Neural crest cell (in vitro differentiated cells): ENCODE results near the gene SMG7. TPM values are rescaled to one million over a fixed set of nuclear protein-coding genes. Genes with fewer than 3 reads are reported as not detected.

ENCODE experiments used
- DNase-seq: peaks from one replicate; pipeline ENCODE4 v3.0.0; 2021; ENCODE audit warnings: low read depth, mixed read lengths, low spot score
- H3K27ac Mint-ChIP-seq: one replicate; pipeline ENCODE4 v1.8.0; 2021; ENCODE audit warnings: mild to moderate bottlenecking, mixed read lengths; ENCODE audit not compliant: unreplicated experiment
- H3K27me3 Mint-ChIP-seq: 2 replicates; pipeline ENCODE4 v1.8.0; 2021; ENCODE audit warnings: low read depth, mild to moderate bottlenecking, mixed read lengths
- H3K36me3 Mint-ChIP-seq: 2 replicates; pipeline ENCODE4 v1.8.0; 2021; ENCODE audit warnings: low read depth, mild to moderate bottlenecking, mixed read lengths
- H3K4me1 Mint-ChIP-seq: 2 replicates; pipeline ENCODE4 v1.8.0; 2021; ENCODE audit warnings: mixed read lengths
- H3K4me3 Mint-ChIP-seq: one replicate; pipeline ENCODE4 v1.8.0; 2021; ENCODE audit warnings: mild to moderate bottlenecking, mixed read lengths
- H3K9me3 Mint-ChIP-seq: 2 replicates; pipeline ENCODE4 v1.8.0; 2021; ENCODE audit warnings: mixed read lengths
- total RNA-seq: library from RNA; stranded (reverse); gene quantifications from 2 replicates; pipeline ENCODE4 v1.2.1, GENCODE V29; 2021
- TF ChIP-seq, protein P1 (sequence below): fragments of 200-600 bp; sonication (generic); conservative IDR thresholded peaks from 2 replicates; pipeline ENCODE4 v1.5.0; 2021; ENCODE audit warnings: antibody characterized with exemption, mild to moderate bottlenecking

The SMG7 gene
- total RNA-seq, 1 donor from 2014 or later: 72.4 TPM

DNA sequence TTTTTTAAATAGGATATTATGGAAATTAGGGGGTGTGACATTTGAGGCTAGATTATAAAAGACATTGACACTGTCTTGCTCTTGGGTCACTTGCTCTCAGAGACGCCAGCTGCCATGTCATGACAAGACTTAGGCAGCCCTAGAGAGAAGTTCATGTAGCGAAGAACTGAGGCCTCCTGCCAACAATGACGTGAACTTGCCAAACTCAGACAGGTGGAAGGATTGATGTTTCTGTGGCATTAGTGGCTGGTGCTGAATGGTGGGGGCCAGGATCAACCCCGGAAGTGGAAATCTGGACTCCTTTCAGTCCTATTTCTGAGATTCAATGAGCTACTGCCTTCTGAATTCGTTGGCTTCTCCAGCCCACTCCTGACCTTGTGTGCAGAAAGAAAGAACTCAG is 103.3 kb downstream of the SMG7 start:
- H3K27me3 Mint-ChIP-seq: no peaks in the 10 kb centered on the region
- DNase-seq: no peak
- H3K4me3 Mint-ChIP-seq: no peak overlapping the region
- no peaks in the 10 kb centered on the region for H3K36me3 Mint-ChIP-seq
- peaks cover 19% of the 10 kb centered on the region for H3K4me1 Mint-ChIP-seq
- peak overlapping the region; percentile 78 for H3K27ac Mint-ChIP-seq
- no peaks in the 10 kb centered on the region for H3K9me3 Mint-ChIP-seq
- TF ChIP-seq, protein P1, sequence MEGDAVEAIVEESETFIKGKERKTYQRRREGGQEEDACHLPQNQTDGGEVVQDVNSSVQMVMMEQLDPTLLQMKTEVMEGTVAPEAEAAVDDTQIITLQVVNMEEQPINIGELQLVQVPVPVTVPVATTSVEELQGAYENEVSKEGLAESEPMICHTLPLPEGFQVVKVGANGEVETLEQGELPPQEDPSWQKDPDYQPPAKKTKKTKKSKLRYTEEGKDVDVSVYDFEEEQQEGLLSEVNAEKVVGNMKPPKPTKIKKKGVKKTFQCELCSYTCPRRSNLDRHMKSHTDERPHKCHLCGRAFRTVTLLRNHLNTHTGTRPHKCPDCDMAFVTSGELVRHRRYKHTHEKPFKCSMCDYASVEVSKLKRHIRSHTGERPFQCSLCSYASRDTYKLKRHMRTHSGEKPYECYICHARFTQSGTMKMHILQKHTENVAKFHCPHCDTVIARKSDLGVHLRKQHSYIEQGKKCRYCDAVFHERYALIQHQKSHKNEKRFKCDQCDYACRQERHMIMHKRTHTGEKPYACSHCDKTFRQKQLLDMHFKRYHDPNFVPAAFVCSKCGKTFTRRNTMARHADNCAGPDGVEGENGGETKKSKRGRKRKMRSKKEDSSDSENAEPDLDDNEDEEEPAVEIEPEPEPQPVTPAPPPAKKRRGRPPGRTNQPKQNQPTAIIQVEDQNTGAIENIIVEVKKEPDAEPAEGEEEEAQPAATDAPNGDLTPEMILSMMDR: no peak

DNA sequence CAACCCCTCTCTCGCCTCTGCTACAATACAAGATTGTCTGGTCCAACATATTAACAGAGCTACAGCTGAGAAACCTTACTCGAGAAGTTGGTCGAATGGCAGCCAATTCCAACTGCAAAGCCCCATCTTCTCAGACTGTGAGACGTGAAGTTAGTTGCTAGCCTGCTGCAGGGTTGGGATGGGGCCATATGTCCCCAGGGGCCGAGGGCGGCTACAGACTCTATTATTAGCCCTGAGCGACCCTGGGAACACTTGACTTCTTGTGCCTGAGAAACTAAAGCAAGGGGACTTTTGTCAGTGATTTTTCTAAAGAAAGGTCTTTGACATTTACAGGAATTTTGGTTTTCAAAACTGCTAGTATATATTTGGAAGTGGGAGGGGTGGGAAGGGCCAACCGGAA is 104.2 kb downstream of the SMG7 start:
- peak overlapping the region; percentile 11 for H3K4me3 Mint-ChIP-seq
- H3K9me3 Mint-ChIP-seq: no peaks in the 10 kb centered on the region
- TF ChIP-seq, protein P1: no peak
- no peak overlapping the region for H3K27ac Mint-ChIP-seq
- no peaks in the 10 kb centered on the region for H3K36me3 Mint-ChIP-seq
- H3K27me3 Mint-ChIP-seq: no peaks in the 10 kb centered on the region
- peaks cover 19% of the 10 kb centered on the region for H3K4me1 Mint-ChIP-seq
- no peak for DNase-seq

DNA sequence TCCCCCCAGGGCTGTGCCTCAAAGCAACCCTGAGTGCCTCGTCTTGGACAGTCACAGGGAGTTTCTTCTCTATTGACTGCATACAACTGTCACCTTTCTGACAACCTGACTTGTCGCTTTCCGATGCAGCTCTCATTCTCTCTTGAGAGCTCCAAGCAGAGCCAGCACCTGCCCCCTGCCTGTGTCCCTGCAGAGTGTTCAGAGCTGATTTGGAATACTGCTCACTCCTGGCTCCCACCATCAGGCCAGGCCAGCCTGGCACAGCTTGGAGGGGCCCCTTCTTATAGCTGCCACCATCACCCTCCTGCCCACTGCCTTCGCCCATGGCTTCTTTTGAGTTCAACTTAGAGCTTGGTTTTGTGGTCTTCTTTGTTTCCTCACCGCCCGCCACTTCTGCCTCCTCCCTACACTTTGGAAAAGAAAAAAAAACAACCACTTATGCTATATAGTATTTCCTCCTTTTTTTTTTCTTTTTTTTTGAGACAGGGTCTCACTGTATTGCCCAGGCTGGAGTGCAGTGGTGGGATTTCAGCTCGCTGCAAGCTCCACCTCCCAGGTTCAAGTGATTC is 105.7 kb downstream of the SMG7 start:
- Mint-ChIP-seq H3K27me3 (no peaks in the 10 kb centered on the region), H3K4me3 (no peak overlapping the region), H3K36me3 (no peaks in the 10 kb centered on the region), H3K27ac (no peak overlapping the region), H3K4me1 (peaks cover 19% of the 10 kb centered on the region), H3K9me3 (no peaks in the 10 kb centered on the region)
- DNase-seq: no peak
- TF ChIP-seq, protein P1: no peak

DNA sequence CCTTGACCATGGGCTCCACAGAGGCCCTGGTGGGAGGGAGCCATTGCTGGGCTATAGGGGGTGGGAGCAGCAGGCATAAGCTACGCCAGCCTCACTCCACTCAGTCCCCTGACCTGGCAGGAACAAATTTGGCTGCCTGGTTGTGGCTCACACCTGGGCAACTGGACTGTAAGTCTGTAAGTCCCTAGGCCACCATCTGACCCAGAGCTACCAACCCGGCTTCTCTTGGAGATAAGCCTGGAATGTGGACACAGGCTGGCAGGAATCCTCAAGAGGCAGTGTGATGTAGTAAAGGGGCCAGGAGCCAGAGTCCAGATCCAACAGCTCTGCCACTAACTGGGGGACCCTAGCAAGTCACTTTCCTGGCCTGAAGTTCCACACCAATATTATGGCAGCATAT is 106.6 kb downstream of the SMG7 start:
- H3K4me1 Mint-ChIP-seq: peaks cover 19% of the 10 kb centered on the region
- no peak for DNase-seq
- no peaks in the 10 kb centered on the region for H3K27me3 Mint-ChIP-seq
- no peak overlapping the region for H3K27ac Mint-ChIP-seq
- H3K9me3 Mint-ChIP-seq: no peaks in the 10 kb centered on the region
- TF ChIP-seq, protein P1: no peak
- no peaks in the 10 kb centered on the region for H3K36me3 Mint-ChIP-seq
- no peak overlapping the region for H3K4me3 Mint-ChIP-seq

DNA sequence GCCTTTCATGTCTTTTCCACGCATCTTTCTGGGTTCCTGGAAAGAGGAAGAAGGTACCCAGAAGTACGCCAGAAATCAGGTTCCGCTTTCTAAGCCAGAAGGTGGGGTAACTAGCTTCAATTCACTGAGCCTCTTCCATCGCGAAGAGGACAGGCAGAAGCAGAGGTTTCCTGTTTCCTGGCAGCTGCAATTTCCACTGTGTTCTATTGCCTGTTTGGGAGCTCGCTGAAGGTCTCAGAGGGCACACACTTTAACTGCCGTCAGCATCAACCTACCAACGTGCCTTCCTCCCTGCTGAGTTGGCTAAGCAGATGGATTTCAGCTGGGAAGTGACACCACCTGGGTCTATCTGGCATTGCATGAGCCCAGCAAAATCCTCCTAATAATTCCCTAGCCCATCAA is 108.0 kb downstream of the SMG7 start:
- DNase-seq: no peak

More for the DNA sequence above, 108.0 kb downstream of the SMG7 start:
- peaks cover 19% of the 10 kb centered on the region for H3K4me1 Mint-ChIP-seq
- H3K36me3 Mint-ChIP-seq: no peaks in the 10 kb centered on the region
- H3K9me3 Mint-ChIP-seq: no peaks in the 10 kb centered on the region
- no peak overlapping the region for H3K4me3 Mint-ChIP-seq
- H3K27ac Mint-ChIP-seq: no peak overlapping the region
- H3K27me3 Mint-ChIP-seq: no peaks in the 10 kb centered on the region
- TF ChIP-seq, protein P1: peak; percentile 35
